Renal pelvis (tissue), 4 donors: ENCODE measurements around the gene CEP63. TPM values are rescaled to one million over a fixed set of nuclear protein-coding genes. Genes with fewer than 3 reads are reported as not detected.

Experiments used
- DNase-seq: peaks from one replicate; pipeline ENCODE4 v3.0.0-alpha.2; 2013
- polyA plus RNA-seq, 3 donors: library from polyadenylated mRNA; unstranded; fragments of 120-200 nt; gene quantifications; one replicate each; pipeline ENCODE4 v1.2.1, GENCODE V29; 2013; ENCODE audit not compliant: insufficient read length in 3 of 3

The CEP63 gene
- polyA plus RNA-seq, 3 donors = 31.2 to 37.7 (median 32.7) TPM

- DNase-seq = no peak
Observed at GRCh38 chr3:134464689-134465365, 21.0 kb upstream of the CEP63 start.

- no peak for DNase-seq
Observed at GRCh38 chr3:134466331-134466730, 19.5 kb upstream of the CEP63 start.

GRCh38 chr3:134468519-134468918 lies 17.3 kb upstream of the CEP63 start:
- no peak for DNase-seq

- DNase-seq = no peak
Observed at GRCh38 chr3:134471521-134472193, 14.2 kb upstream of the CEP63 start.

GRCh38 chr3:134472831-134473230 lies 13.0 kb upstream of the CEP63 start:
- DNase-seq = no peak

- DNase-seq = peak; percentile 84
Observed at GRCh38 chr3:134473868-134474546, 11.8 kb upstream of the CEP63 start.

- no peak for DNase-seq
Observed at GRCh38 chr3:134474956-134475355, 10.9 kb upstream of the CEP63 start.

GRCh38 chr3:134476306-134476705 lies 9.6 kb upstream of the CEP63 start:
- DNase-seq = no peak

- no peak for DNase-seq
Observed at GRCh38 chr3:134477002-134477401, 8.9 kb upstream of the CEP63 start.

- DNase-seq = peak; percentile 57
Observed at GRCh38 chr3:134477938-134478337, 7.9 kb upstream of the CEP63 start.

GRCh38 chr3:134480546-134480945 lies 5.3 kb upstream of the CEP63 start:
- DNase-seq = no peak

GRCh38 chr3:134481166-134481565 lies 4.7 kb upstream of the CEP63 start:
- no peak for DNase-seq

- no peak for DNase-seq
Observed at GRCh38 chr3:134482622-134483021, 3.2 kb upstream of the CEP63 start.

GRCh38 chr3:134483195-134483900 lies 2.5 kb upstream of the CEP63 start:
- no peak for DNase-seq

GRCh38 chr3:134485075-134485717 lies 661 bp upstream of the CEP63 start:
- no peak for DNase-seq

GRCh38 chr3:134486577-134487041 lies 752 bp downstream of the CEP63 start:
- DNase-seq = no peak

GRCh38 chr3:134487406-134487805 lies 1.5 kb downstream of the CEP63 start:
- DNase-seq = no peak

GRCh38 chr3:134494495-134494894 lies 8.6 kb downstream of the CEP63 start:
- DNase-seq = no peak

- DNase-seq = no peak
Observed at GRCh38 chr3:134495980-134496379, 10.1 kb downstream of the CEP63 start.

GRCh38 chr3:134496471-134497071 lies 10.7 kb downstream of the CEP63 start:
- DNase-seq = no peak

- no peak for DNase-seq
Observed at GRCh38 chr3:134503266-134503665, 17.4 kb downstream of the CEP63 start.
